Measurements from ENCODE around the gene ERMARD.
"Not testable (repeated sequence)": the region's sequence is repeated elsewhere in the genome, so short reads cannot be mapped to it uniquely, and the experiment has no call there.

The ERMARD gene

DNA sequence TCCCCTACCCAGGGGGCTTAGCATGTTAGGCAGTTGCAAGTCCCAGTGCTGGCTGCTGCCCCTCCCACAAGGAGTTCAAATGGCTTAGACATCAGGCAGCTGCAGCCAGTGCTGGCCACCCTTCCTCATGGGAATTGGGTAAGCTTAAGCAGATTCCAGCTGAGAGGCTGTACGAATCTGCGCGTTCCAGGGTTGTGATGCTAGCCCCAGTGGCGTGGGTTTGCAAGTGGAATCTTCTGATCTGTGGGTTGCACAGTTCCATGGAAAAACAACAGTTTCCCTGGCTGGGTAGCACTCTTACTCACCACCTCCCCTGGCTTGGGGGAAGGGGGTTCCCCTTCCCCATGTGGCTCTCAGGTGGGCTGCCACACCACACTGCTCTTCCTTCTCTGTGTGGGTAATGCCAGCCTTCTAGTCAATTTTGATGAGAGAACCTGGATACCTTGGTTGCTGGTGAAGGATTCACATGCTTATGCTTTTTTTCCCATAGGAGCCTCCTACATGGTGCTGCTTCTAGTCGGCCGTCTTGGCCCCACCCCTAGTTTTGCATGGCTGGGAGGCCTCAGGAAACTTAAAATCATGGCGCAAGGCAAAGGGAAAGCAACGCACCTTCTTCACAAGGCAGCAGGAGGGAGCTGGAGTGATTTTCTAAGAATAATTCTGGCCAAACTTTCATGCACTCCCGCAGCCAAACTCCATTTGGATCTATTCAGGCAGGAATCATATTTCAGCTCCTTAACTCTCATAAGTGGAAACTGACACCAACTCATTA is 13.0 kb upstream of the ERMARD start:
- no peak for DNase-seq (ENCODE audit: low spot score)

DNA sequence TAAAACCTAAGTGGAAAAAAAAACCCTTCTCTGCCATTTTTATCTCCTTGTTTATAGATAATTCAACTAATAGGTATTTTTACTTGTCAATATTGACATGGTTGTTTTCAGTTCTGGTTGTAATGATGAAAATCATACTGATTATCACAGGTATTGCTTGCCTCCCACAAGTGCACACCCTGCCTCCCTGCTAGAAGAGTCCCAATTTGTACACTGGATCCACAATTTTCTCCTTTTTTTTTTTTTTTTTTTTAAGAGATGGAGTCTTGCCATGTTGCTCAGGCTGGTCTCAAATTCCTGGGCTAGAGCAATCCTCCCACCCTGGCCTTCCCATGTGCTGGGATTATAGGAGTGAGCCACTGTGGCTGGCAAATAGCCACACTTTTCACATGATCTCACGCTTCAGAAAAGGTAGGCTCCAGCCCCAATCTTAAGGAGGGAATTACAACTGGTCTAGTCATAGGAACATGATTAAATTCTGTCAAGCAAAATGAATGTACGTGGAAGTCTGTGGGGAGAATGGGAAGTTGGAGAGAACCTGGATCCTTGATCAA is 12.4 kb upstream of the ERMARD start:
- no peak for DNase-seq (ENCODE audit: low spot score)

DNA sequence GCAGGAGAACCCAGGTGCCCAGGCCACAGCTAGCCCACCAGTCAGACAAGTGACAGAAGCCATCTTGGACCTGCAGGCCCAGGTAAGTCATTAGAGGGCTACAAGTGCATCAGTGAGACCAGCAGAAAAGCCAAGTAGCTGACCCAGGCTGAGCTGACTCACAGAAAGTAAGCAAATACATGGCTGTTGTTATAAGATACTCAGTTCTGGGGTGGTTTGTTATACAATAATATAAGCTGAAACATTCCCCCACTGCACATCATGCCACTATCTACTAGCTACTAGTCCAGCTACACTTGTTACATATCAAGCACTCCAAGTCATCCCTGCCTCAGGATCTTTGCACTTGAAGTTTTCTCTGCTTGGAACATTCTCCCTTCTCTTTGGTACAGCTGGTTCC is 10.1 kb upstream of the ERMARD start:
- DNase-seq (ENCODE audit: low spot score) = no peak

DNA sequence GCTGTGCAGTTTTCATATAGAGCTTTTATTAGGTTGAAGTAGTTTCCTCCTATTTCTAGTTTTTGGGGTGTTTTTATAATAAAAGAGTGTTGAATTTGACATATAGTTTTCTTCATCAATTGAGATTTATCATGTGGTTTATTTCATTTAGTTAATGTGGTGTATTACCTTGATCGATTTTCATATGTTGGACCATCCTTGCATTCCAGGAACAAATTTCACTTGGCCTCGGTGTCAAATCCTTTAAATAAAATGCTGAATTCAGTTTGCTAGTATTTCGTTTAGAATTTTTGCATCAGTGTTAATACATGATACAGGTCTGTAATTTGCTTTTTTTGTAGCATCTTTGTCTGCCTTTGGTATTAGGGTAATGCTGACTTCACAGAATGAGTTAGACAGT is 6.0 kb upstream of the ERMARD start:
- DNase-seq (ENCODE audit: low spot score) = no peak

DNA sequence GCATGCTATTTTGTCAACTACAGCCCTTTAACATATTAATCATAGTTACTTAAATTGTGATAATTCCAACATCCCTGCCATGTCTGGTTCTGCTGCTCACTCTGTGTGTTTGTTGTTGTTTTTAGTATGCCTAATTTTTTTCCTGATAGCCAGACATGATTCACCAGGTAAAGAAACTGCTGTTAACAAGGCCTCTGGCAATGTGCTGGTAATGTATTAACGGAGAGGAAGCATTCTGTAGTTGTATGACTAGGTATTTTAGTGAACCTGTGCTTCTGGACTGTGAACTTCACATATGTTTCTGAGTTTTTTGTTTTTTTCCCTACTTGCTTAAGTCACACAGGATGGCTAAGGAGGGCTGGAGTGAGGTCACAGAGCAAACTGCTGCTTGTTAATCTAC is 4.9 kb upstream of the ERMARD start:
- no peak for DNase-seq (ENCODE audit: low spot score)

GRCh38 chr6:169752074-169752623 is 727 bp downstream of the ERMARD start:
- DNase-seq (ENCODE audit: low spot score) = no peak

DNA sequence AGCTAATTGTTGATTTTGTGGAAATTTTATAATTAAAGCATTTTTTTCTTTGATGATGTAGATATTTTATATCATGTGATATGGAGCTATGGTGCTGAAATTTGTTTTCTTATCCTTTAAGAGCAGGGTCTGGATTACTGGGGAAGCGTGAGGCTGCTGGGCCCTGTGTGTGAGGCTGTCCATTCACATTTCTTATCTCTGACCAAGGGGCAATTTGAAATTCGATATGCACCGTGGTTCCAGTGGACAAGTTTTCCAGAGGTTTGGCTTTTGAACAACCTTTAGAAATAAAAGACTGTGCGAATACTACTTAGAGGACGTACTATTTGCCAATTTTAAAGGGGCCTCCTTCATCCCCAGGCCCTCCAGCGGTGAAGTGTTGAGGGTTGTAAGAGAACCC is 3.7 kb downstream of the ERMARD start:
- DNase-seq (ENCODE audit: low spot score) = no peak

- no peak for DNase-seq (ENCODE audit: low spot score)
Measured at GRCh38 chr6:169763308-169763707, 11.9 kb downstream of the ERMARD start.

DNA sequence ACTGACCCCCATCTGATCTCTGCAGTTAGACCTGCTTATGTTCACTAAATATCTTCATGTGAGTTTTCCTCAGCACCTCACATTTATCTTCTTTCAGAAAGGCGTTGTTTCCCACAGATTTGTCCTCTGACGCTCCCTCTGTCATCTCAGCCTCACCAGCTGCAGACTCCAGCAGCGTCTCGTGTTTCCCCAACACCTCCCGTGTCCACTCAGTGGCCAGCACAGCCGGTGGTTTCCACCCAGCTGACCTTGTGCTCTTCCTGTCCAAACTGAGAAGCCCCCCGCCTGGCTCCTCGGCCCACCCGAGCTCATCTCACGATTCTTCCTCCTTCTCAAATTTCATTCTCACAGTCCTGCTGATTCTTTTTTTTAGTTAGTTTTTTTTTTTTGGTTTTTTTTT is 12.5 kb downstream of the ERMARD start:
- DNase-seq (ENCODE audit: low spot score) = no peak

DNA sequence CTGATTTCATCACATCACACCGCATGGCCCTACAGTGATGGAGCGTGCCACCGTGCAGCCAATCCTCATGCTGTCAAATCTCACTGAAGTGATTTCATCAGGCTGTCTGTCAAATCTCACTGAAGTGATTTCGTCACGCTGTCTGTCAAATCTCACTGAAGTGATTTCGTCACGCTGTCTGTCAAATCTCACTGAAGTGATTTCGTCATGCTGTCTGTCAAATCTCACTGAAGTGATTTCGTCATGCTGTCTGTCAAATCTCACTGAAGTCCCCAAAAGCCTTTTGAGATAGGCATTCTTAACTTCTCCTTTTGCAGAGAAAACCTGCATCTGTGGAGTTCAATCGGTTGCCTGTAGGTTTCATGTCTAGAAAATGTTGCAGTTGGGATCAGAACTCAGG is 14.4 kb downstream of the ERMARD start:
- DNase-seq (ENCODE audit: low spot score) = not testable (repeated sequence)

DNA sequence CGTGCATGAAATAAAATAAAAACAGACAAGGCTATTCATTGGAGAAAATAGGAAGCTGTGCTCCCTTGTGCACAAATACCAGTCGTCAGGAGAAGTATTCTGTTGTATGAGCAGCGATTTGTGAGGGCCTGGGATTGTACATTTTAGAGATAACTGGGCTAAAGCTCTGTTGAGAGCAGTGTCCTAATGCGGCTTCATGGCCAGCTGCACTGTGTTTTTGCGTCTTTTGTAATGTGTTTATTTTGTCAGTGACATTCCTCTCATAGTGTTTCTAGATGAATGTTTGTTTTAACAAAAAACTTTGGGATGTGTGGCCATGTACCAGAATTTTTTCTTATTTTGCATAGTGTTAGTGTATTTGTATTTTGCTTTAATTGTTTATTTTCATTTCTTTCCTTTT is 14.8 kb downstream of the ERMARD start:
- no peak for DNase-seq (ENCODE audit: low spot score)

DNA sequence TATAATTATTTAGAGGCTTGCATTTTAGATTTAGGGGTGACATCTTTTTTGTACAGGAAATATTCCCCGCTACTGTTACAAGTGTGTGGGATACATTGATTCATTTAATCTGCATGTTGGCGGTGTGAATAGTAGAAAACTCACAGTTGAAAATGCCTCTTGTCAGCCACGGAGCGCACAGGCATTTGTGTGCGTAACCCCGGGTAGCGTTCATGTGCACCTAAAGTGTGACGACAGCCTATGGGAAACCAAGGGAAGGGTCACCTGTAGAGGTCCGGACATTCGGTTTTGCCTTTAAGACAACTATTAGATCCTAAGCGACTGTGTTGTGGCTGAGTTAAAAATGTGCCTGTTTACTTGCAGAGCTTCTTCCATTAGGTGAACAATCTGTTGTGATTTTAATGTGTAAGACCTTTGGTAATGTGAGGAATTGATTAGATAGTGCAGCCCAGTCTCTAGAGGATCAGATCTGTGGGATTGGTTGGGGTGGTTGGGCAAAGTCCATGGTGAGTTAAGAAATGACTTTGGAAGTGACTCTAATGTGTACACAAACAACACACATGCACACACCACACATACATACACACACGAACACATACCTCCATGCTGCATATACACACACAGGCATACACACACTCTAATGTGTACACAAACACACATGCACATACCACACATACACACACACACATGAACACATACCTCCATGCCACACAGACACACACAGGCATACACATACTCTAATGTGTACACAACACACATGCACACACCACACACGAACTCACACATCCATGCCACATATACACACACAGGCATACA is 15.7 kb downstream of the ERMARD start:
- no peak for DNase-seq (ENCODE audit: low spot score)

GRCh38 chr6:169774347-169774746 is 22.9 kb downstream of the ERMARD start:
- no peak for DNase-seq (ENCODE audit: low spot score)

DNA sequence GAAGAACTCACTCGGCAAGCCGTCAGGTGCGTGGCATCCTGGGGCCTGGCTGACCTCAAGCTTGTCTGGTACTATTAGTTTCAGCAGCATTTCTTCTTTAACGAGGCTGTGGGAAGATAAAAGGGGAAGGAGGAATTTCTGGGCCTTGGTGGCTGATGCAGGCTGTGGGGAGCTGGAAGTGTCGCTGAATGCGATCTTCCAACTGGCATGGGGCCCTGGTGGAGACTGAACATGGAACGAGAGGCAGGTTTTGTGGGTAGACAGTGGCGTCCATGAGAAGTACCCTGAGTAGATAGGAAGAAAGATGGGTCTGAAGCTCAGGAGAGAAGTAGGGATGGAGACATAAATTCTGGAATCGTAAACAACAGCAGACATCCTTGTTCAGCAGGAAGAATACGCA is 23.9 kb downstream of the ERMARD start:
- no peak for DNase-seq (ENCODE audit: low spot score)

GRCh38 chr6:169776379-169776778 is 25.0 kb downstream of the ERMARD start:
- no peak for DNase-seq (ENCODE audit: low spot score)

- DNase-seq (ENCODE audit: low spot score) = no peak
Measured at GRCh38 chr6:169777896-169778295, 26.5 kb downstream of the ERMARD start.

DNA sequence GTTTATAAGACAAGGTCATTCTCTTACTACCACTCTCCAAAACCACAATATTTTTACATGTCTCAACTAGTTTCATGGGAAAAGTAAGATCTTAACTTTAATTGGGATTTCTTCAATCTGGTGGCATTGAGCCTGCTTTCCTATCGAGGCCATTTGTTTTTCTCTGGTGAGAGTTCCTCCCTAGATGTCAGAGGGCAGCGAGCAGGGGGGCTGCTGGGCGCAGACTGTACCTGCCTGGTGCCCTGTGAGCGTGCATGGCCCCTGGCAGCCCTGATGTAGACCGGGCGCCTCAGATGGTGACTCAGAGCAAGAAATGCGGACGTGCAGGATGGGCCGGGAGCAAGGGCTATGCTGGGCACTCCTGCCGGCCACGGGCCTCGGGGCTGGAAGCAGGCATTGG is 27.2 kb downstream of the ERMARD start:
- DNase-seq (ENCODE audit: low spot score) = no peak

DNA sequence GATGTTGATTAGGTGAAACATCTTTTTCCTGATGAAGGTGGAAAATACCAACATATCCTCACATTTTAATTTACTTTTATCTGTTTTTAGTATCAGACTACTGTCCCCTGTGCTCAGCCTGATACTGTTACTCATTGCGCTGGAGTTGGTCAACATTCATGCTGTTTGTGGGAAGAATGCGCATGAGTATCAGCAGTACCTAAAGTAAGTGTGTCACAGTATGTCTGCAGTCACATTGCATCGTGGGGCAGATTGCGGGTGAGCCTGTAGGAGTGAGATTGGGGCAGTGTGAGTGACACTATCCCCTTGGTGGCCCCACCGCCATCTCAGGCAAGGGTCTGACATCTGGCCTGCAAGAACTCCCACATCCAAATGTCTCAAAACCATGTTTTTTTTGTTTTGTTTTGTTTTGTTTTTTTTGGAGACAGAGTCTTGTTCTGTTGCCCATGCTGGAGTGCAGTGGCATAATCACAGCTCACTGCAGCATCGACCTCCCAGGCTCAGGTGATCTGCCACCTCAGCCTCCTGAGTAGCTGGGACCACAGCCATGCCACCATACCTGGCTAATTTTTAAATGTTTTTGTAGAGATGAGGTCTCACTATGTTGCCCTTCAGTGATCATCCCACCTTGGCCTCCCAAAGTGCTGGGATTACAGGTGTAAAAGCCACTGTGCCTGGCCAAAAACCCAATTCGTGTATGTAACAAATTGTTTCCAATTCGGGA is 27.8 kb downstream of the ERMARD start:
- DNase-seq (ENCODE audit: low spot score) = no peak

DNA sequence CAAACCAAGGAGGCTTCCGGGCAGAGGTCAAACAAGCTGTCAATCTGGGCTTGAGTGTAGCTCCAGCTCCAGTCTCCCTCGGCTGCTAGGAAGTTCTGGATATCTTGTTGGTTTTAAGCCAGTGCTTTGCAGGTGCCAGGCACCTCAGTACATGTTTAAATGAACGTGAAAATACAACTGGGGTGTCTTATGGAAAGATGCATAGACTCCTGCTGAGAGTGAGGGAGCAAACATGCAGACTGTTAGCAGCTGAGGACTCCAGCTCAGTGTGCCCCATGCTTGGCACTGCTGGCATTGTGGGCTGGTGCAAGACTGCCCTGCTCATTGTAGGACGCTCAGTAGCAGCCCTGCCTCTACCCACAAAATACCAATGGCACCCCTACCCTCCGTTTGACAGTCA is 28.5 kb downstream of the ERMARD start:
- DNase-seq (ENCODE audit: low spot score) = no peak

- no peak for DNase-seq (ENCODE audit: low spot score)
Measured at GRCh38 chr6:169780571-169781091, 29.2 kb downstream of the ERMARD start.

GRCh38 chr6:169782966-169783365 is 31.5 kb downstream of the ERMARD start:
- no peak for DNase-seq (ENCODE audit: low spot score)

- no peak for DNase-seq (ENCODE audit: low spot score)
Measured at GRCh38 chr6:169783401-169783800, 32.0 kb downstream of the ERMARD start.
